Measurements from ENCODE around the gene AAK1.

Gene AAK1

GRCh38 chr2:69539549-69539908 is 104.0 kb downstream of the AAK1 start:
- no peak for TF ChIP-seq CTCF (IDR thresholded peaks at IDR 0.05; ENCODE audit: low read depth, low read length, missing control alignments)
- H3K4me3 ChIP-seq (replicated peaks; ENCODE audit: low read depth, low read length): no peak overlapping the region
- DNase-seq (ENCODE audit: extremely low read depth, low read depth): no peak

GRCh38 chr2:69538872-69539548 is 104.5 kb downstream of the AAK1 start:
- no peak for TF ChIP-seq CTCF (IDR thresholded peaks at IDR 0.05; ENCODE audit: low read depth, low read length, missing control alignments)
- no peak overlapping the region for H3K4me3 ChIP-seq (replicated peaks; ENCODE audit: low read depth, low read length)
- no peak for DNase-seq (ENCODE audit: extremely low read depth, low read depth)

- H3K4me3 ChIP-seq (replicated peaks; ENCODE audit: low read depth, low read length): no peak overlapping the region
- DNase-seq (ENCODE audit: extremely low read depth, low read depth): no peak
- TF ChIP-seq CTCF (IDR thresholded peaks at IDR 0.05; ENCODE audit: low read depth, low read length, missing control alignments): no peak
Observed at GRCh38 chr2:69538249-69538648, 105.3 kb downstream of the AAK1 start.

- no peak overlapping the region for H3K4me3 ChIP-seq (replicated peaks; ENCODE audit: low read depth, low read length)
- no peak for TF ChIP-seq CTCF (IDR thresholded peaks at IDR 0.05; ENCODE audit: low read depth, low read length, missing control alignments)
- no peak for DNase-seq (ENCODE audit: extremely low read depth, low read depth)
Observed at GRCh38 chr2:69535817-69536241, 107.7 kb downstream of the AAK1 start.

GRCh38 chr2:69531186-69531585 is 112.4 kb downstream of the AAK1 start:
- DNase-seq (ENCODE audit: extremely low read depth, low read depth): no peak
- no peak overlapping the region for H3K4me3 ChIP-seq (replicated peaks; ENCODE audit: low read depth, low read length)
- no peak for TF ChIP-seq CTCF (IDR thresholded peaks at IDR 0.05; ENCODE audit: low read depth, low read length, missing control alignments)

GRCh38 chr2:69529480-69529879 is 114.1 kb downstream of the AAK1 start:
- H3K4me3 ChIP-seq (replicated peaks; ENCODE audit: low read depth, low read length): no peak overlapping the region
- no peak for TF ChIP-seq CTCF (IDR thresholded peaks at IDR 0.05; ENCODE audit: low read depth, low read length, missing control alignments)
- DNase-seq (ENCODE audit: extremely low read depth, low read depth): no peak

- DNase-seq (ENCODE audit: extremely low read depth, low read depth): no peak
- no peak for TF ChIP-seq CTCF (IDR thresholded peaks at IDR 0.05; ENCODE audit: low read depth, low read length, missing control alignments)
- no peak overlapping the region for H3K4me3 ChIP-seq (replicated peaks; ENCODE audit: low read depth, low read length)
Observed at GRCh38 chr2:69525261-69525660, 118.3 kb downstream of the AAK1 start.

All from HFF-Myc (cell line).